Cortex of kidney (tissue), 1 donor: ENCODE results near the gene IQCF2.
"Not testable (repeated sequence)": the region's sequence is repeated elsewhere in the genome, so short reads cannot be mapped to it uniquely, and the experiment has no call there.

Experiments
- DNase-seq: peaks from one replicate; lab custom pipeline; 2025; lab: John Stamatoyannopoulos, UW

IQCF2 gene

DNA sequence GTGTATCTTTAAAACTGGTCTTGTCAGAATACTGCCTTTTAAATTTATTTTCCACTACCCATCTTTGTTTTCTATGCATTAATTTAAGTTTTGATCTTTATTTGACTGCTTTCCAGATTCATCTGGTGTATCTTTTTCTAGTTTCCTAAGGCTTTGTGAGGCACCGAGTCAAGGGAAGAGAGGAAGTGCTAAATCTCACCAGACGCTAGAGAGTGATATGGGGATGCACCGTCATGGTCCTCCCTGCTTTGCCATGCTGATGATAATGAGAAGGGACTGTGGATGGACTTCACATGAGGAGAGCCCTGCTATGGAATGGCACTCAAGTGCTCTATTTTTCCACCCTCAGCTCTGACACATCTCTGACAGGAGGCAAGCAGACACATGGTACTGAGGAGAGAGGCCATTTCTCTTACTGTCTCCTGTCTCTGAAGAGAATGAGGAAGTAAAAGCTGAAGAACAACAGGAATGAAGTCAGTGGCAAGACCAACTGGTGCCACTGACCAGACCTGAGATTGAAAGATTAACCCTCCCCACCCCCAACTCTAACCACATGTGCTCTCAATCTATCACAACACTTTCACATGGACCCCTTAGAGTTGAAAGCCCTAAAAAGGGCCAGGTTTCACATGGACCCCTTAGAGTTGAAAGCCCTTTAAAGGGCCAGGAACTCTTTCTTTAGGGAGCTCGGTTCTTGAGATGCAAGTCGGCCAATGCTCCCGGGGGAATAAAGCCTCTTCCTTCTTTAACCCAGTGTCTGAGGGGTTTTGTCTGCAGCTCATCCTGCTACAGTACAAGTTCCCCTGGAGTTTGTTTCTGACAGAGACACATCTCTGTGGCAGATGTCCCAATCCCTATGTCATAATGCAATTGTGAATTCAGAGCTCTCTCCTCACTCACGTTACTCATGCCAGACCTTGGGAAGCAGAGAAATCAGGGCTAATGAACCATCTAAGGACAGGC, at the start of gene IQCF2:
TSS of gene IQCF2 (plus strand) at position 913 of the 963 bp plus-strand sequence. CDS start 52 bp downstream, outside the sequence.
- DNase-seq, result no peak

DNA sequence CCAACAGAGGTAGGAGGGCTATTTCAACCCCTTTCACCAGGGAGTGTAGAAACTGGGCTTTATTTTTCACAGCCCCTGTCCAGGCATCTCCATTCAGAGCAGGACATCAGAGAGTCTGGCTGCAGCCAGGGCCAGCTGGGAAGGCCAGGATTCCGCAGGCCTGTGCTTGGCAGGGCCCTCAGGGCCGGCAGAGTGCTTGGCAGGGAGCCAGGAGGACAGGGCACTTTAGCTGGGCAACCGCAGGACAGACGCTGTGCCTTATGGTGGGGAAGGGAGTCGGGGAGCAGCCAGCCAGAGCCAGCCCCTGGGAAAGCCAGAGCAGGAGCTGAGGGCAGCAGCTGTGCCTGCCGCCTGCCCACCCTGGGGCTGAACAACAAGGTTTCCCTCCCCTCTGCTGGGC, 47.9 kb upstream of the IQCF2 start:
- DNase-seq, result no peak

DNA sequence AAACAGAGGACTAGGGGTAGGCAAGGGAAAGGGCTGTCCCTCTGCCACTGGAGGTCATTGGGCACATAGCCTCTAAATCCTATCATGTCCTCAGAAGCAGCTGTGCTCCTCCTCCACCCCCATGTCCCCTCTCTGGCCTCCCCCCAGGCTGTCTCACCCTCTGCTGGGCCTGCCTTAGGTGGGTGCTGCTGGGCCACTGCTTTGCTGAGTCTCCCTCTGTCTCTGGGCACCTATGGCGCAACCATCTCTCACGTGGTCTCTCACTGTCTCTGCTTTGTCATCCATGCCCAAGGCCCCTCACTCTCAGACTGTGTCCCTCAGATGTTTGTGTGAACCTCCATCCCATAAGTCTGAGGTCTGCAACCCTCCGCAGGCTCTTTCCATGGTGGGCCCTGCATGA, 47.4 kb upstream of the IQCF2 start:
- no peak for DNase-seq

DNA sequence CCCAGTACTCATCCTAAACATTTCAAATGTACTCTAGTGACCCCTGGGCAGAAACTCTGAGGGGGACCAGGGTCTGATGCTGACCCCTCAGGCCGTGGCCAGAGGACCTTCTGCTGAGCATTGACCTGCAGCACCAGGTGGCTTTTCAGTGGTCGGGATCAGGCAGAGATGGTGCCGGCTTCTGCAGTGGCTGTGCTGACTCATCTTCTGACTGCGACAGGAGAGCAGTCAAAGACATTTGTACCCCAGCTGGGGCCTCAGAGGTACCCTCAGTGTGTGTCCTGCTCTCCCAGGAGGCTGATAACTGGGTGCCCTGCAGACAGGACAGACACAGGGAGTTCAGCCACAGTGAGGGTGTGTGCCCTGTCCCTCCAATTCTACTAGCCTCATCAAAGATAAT, 45.8 kb upstream of the IQCF2 start:
- DNase-seq, result no peak

DNA sequence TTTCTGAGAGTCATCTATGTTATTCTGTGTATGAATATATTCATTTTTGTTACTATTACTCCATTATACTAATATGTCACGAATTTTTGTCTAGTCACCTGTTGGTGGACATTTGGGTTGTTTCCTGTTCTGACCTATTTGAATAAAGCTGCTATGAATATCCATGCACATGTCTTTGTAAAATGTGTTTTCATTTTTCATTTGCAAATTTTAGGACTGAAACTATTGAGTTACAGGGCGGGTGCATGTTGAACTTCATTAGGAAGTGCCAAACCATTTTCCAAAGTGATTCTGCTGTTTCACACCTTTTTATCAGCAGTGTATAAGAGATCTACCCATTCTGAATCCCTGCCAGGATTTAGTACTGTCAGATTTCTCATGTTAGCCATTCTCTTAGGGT, 44.7 kb upstream of the IQCF2 start:
- no peak for DNase-seq

DNA sequence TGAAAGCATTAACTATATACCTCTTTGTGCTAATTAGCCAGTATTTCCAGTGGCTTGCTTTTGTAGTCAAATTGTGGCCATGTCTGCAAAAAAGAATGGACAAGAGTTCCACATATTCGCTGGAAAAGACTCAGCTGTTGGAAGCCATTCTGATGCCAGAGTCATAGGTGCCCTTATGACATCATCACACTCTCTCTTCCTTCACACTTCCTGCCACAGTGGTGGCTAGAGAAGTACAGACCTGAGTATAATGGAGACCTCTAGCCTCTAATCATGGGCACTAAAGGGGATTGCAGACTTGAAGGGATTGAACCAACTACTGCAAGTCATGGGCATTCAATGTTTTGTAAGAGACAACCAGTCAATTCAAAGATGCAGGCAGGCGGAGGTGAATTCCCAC, 44.0 kb upstream of the IQCF2 start:
- DNase-seq, result no peak

DNA sequence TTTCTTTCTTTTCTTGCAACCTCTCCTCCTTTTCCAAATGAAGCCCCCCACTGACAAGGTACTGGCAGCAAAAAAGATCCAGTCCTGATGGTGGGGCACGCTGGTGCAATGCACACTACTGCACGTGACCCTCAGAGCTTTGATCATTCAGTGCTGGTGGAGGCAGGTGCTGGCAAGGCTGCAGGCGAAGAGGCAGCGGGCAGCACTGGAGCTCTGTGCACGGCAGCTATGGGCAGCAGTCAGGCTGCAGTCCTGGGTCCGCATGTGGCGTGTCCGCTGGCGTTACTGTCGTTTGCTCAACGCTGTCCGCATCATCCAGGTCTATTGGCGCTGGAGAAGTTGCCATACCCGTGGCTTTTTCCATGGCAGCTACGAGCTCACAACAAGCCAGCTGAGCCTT, 42.3 kb upstream of the IQCF2 start:
- DNase-seq, result no peak

DNA sequence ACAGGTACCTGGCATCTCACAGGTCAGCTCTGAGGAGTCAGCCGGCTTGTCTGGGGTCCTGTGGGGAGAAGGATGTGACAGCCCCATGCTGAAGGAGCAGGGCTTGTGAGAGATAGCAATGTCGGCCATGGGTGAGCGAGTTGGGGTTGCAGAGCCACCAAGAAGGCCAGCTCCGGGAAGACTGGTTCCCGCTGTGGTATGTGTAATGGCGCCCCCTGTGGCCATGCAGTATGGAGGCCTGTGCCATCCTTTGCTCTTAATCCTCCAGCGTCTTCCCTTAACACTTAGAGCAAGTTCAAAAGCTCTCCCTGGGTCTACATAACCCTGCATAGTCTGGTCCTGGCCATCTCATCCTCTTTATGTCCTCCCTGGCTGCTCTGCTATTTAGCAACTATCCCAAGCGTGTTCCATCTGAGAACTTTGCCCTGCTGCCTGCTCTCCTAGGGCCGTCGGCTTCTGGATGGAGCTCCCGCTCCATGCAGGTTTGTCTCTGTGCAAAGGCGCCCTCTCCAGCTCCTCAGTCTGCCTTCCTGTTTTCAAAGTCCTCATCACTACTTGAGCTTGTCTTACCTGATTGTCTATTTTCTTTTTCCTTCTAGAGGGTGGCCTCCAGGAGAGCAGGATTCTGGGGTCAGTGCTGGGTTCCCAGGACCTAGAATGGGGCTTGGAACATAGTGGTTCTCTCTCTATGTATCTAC, 41.6 kb upstream of the IQCF2 start:
- DNase-seq, result no peak

DNA sequence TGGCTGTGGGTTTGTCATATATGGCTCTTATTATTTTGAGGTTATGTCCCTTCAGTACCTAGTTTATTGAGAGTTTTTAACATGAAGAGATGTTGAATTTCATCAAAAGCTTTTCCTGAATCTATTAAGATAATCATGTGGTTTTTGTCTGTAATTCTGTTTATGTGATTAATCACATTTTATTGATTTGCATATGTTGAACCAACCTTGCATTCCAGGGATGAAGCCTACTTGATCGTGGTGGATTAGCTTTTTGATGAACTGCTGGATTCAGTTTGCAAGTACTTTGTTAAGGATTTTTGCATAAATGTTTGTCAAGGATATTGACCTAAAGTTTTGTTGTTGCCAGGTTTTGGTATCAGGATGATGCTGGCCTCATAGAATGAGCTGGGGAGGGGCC, 33.1 kb upstream of the IQCF2 start:
- no peak for DNase-seq

DNA sequence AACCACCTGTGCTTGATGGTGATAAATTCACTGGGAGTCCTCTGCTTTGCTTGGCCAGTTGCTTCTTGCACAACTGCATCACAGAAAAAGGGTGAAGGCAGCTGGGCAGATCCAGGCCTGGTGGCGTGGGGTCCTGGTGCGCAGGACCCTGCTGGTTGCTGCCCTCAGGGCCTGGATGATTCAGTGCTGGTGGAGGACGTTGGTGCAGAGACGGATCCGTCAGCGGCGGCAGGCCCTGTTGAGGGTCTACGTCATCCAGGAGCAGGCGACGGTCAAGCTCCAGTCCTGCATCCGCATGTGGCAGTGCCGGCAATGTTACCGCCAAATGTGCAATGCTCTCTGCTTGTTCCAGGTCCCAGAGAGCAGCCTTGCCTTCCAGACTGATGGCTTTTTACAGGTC, 31.1 kb upstream of the IQCF2 start:
- DNase-seq, result no peak

DNA sequence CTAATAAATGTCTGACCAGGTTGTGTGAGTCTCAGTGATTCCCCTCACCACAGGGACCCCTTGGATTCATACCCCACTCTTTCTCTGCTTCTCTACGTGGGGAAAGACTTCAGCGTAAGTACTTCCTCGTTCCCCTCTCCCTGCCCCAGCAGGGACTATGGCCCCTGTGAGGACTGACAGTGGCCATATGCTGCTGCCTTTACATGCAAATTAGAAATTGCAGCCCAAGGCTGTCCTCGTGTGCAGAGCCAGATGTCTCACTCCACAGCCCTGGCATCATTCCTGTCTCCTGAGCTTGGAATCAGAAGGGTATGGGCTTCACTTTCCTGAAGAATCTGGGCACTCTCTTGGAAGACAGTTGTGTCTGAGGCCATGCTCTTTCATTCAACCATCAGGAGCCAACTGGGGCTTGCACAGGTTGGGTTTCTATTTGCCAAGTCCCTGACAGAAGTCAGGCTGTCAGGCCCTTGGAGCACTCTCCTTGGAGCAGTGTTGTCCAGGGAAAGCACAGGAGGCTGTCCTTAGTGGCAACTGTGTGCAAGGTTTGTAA, 30.5 kb upstream of the IQCF2 start:
- no peak for DNase-seq

DNA sequence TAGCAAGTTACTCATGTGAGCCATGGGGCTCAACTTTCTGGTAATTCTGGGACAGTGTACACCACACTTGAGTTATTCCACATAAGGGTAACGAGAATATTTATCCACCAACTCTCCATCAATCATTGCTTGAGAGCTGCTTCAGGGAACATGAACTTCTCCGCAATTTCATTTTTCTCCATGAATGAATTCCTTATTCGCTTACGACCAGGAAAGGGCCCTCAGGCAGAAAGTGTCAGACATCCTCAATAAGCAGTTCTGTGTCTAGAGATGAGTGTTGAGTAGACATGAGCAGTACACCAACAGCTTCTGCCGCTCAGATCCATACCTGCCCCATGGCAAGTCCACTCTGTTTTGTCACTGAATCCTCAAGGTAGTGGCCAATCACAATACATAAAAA, 24.8 kb upstream of the IQCF2 start:
- DNase-seq, result no peak

DNA sequence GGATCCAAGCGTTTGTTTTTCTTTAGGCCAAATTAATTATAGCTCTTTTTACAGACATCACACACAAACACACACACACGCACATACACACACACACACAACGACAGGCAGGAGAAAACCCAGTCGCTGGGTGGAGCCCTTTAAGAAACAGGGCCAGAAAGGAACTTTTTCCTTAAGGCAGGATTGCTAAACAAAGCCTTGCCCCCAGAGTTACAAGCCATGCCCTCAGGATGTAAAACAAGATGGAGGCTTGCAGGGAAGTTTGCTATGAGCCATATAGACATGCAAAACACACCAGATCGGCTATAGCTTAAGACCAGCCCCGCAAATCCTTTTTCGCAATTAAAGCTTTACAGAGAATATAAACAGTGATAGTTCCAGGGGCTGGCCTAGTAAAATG, 16.3 kb upstream of the IQCF2 start:
- no peak for DNase-seq

DNA sequence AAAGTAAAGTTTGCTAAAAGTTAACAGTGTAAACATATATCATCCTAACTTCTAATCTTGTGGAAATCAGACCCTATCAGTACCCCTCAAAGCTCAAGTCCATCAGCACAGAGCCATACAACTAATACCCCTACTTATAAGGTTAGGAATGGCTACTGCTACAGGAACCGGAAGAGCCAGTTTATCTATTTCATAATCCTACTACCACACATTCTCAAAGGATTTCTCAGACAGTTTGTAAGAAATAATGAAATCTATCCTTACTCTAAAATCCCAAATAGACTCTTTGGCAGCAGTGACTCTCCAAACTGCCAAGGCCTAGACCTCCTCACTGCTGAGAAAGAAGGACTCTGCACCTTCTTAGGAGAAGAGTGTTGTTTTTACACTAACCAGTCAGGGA, 6.0 kb upstream of the IQCF2 start:
- DNase-seq, result not testable (repeated sequence)

DNA sequence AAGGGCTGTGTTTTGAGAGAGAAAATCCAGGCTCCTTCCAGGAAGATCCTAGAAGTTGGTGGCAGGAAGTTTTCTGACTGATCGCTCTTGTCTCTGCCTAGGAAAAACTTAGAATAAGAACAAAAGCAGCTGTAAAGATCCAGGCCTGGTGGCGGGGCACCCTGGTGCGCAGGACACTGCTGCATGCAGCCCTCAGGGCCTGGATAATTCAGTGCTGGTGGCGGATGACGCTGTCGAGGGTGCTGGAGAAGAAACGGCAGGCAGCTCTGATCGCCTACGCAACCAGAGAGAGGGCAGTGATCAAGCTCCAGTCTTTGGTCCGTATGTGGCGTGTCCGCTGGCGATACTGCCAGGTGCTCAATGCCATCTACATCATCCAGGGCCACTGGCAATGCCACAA, 1.5 kb downstream of the IQCF2 start:
- no peak for DNase-seq

DNA sequence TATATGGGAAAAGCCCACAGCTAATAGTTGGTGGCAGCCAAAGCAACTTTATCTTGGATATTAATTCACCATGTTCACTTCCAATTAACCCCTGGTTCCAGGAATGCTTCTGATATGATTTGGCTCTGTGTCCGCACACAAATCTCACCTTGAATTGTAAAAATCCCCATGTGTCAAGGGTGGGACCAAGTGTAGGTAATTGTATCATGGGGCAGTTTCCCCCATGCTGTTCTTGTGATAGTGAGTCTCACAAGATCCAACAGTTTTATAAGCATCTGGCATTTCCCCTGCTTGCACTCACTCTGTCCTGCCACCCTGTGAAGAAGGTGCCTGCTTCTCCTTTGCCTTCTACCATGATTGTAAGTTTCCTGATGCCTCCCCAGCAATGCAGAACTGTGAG, 7.5 kb downstream of the IQCF2 start:
- DNase-seq, result not testable (repeated sequence)

DNA sequence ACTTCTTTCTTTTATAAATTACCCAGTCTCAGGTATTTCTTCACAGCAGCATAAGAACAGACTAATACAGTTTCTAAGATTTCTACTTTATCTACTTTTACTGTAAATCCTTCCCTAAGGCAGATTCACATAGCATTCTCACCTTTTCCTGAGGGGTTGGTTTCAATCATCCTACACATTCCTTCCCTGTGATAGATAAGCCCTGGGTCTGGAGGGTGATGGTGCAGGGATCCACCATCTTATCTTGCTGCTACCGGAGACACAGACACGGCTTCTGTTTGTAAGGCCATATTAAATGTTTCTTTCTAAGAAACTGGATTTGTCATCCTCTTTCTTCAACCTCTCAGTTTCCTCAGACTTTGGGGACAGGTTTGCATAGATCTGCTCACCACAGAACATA, 7.9 kb downstream of the IQCF2 start:
- no peak for DNase-seq

DNA sequence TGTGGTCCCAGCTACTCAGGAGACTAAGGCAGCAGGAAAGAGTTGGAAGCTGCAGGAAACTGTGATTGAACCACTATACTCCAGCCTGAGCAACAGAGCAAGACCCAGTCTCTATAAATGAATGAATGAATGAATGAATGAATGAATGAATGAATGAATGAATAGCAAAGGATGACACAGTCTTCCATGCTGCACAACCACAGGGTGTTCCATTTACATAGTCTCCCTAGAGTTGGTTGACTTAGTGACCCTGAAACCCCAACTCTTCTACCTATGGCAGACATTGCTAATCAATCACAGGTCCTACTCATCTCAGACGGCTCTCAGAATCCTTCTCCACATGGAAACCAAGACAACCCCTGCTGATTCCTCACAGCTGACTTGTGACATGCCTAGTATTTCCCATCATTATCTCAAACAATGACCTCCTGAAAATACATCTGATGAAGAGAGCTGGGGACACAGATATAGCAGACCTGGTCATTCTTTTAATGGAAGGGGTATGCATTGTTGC, 11.9 kb downstream of the IQCF2 start:
- no peak for DNase-seq

DNA sequence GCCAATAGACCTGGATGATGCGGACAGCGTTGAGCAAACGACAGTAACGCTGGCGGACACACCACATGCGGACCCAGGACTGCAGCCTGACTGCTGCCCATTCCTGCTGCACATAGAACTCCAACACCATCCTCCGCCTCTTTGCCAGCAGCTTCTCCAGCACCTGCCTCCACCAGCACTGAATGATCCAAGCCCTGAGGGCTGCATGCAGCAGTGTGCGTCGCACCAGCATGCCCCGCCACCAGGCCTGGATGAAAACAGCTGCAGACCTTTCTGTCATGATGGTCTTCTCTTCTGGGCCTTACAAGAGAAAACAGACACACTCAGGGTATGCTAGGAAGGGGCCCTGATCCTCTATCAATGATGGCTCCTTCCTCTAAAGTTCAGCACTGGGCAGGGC, 12.5 kb downstream of the IQCF2 start:
- DNase-seq, result no peak

DNA sequence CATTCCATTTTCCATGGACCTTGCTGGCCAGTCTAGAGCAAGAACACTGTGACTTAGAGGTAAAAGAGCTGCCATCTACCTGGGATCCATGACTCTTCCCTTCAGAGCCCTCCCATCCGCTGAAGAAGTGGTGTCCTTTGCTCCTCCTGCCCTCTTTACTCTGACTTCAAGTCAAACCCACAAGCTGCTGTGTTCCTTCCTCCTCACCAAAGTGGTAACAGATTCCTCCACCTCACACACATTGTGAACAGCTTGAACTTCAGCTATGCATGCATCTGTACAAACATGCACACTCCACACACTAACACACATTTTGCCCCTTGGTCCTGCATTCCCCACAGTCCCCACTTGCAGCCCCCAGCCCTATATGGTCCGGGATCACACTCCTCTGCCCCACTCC, 13.0 kb downstream of the IQCF2 start:
- no peak for DNase-seq

DNA sequence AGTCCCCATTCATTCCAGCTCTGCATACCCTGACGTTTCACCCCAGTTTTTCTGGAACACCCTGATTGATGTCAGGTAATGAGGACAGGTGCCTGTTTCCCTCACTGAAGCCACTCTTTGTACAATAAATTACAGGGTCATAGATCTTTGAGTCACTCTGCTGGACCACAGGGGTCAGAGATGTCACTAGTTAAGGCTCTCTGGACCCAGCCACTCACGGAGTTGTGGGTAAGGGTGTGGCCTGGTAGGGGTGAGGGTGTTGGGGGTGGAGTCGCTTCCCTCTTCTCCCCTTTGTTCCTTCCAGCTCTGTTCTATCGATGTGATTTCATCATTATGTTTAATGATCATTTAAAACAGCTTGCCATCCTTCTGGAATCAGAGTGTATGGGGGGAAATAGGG, 13.5 kb downstream of the IQCF2 start:
- no peak for DNase-seq

DNA sequence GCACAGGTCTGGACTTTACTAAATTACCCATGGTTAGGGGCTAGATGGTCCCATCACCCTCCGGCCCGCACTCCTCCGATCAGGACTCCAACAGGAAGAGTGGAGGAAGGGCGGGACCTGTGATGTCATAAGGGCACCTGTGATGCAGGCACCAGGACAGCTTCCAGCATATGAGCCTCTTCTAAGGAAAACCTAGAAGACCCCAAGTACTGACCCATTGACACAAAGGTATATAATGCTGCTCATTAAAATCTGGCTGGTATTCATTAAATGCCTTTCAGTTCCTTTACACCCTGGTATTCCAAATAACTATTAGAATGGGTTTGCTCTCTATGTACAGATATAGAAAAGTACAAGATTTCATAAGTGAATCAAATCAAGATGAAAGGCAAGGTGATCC, 14.1 kb downstream of the IQCF2 start, which contains the start of gene IQCF5:
TSS of gene IQCF5 (minus strand) at position 101 of the 400 bp plus-strand sequence. CDS start at position 31, 70 bp downstream.
- DNase-seq, result no peak

DNA sequence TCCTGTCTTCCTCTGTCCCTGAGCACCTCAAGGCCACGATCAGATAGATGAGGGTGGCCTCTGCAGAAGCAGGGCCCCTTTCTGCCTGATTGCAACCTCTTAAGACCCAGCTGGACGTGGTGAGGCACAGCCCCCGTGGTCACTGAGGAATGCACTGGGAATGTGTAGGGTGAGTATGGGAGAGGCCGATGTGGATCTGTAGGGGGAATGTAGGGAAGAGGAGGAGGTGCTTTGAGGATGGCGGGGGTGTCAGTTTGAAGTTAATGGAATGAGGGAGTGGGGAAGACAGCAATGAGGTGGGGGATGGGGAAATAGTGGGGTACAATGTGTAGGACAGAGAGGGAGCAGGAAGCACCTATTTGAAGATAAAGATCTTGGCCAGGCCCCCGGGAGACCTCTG, 14.8 kb downstream of the IQCF2 start:
- DNase-seq, result no peak
